Loucy (cell line): Measurements from ENCODE around the gene GLA.

ENCODE experiments used
- H2AFZ ChIP-seq: fragments of 200-600 bp; sonication (generic); 2 replicates; pipeline ENCODE4 v1.6.0; 2016; ENCODE audit warnings: antibody characterized with exemption, mild to moderate bottlenecking, low read length, moderate library complexity
- H3F3A ChIP-seq: fragments of 200-600 bp; 2 replicates; pipeline ENCODE4 v1.6.0; 2016; ENCODE audit warnings: antibody characterized with exemption, low read depth, mild to moderate bottlenecking
- H3K27me3 ChIP-seq: fragments of 200-600 bp; sonication (generic); 2 replicates; pipeline ENCODE4 v1.6.1; 2014; ENCODE audit warnings: low read length, mild to moderate bottlenecking; ENCODE audit not compliant: insufficient read depth, poor library complexity, severe bottlenecking
- H3K36me3 ChIP-seq: fragments of 200-600 bp; sonication (generic); 2 replicates; pipeline ENCODE4 v1.6.1; 2016; ENCODE audit warnings: low read length; ENCODE audit not compliant: insufficient read depth
- H3K4me1 ChIP-seq: fragments of 200-600 bp; sonication (generic); 2 replicates; pipeline ENCODE4 v1.5.1; 2014; ENCODE audit warnings: low read length, mild to moderate bottlenecking; ENCODE audit not compliant: insufficient read depth, poor library complexity, severe bottlenecking
- H3K4me2 ChIP-seq: fragments of 200-600 bp; sonication (generic); 2 replicates; pipeline ENCODE4 v1.6.0; 2014; ENCODE audit warnings: antibody characterized with exemption, low read length, low read depth, mild to moderate bottlenecking; ENCODE audit not compliant: poor library complexity, severe bottlenecking
- H3K4me3 ChIP-seq: fragments of 200-600 bp; sonication (generic); 2 replicates; pipeline ENCODE4 v1.5.1; 2014; ENCODE audit warnings: low read length, mild to moderate bottlenecking, mixed read lengths; ENCODE audit not compliant: poor library complexity, severe bottlenecking
- H3K79me2 ChIP-seq: fragments of 200-600 bp; sonication (generic); 2 replicates; pipeline ENCODE4 v1.6.1; 2014; ENCODE audit warnings: low read length; ENCODE audit not compliant: insufficient read depth
- H3K9ac ChIP-seq: fragments of 200-600 bp; sonication (generic); 2 replicates; pipeline ENCODE4 v1.6.0; 2014; ENCODE audit warnings: mild to moderate bottlenecking, low read depth, low read length, moderate library complexity; ENCODE audit not compliant: poor library complexity, severe bottlenecking
- H3K9me2 ChIP-seq: fragments of 200-600 bp; sonication (generic); replicated peaks from 2 replicates; pipeline ENCODE4 v1.6.1; 2016; ENCODE audit warnings: low read depth, low read length, mixed read lengths
- H3K9me3 ChIP-seq: fragments of 200-600 bp; sonication (generic); 2 replicates; pipeline ENCODE4 v1.6.1; 2014; ENCODE audit warnings: mild to moderate bottlenecking, antibody characterized with exemption, low read length, low read depth; ENCODE audit not compliant: insufficient read depth
- H4K20me1 ChIP-seq: fragments of 200-600 bp; sonication (generic); 2 replicates; pipeline ENCODE4 v1.6.0; 2014; ENCODE audit warnings: antibody characterized with exemption, low read length, mild to moderate bottlenecking; ENCODE audit not compliant: insufficient read depth, poor library complexity, severe bottlenecking
- CTCF ChIP-seq: fragments of 200-600 bp; sonication (generic); conservative IDR thresholded peaks from 2 replicates; pipeline ENCODE4 v1.5.1; 2014; ENCODE audit warnings: mild to moderate bottlenecking, antibody characterized with exemption, low read length
- EZH2phosphoT487 ChIP-seq: fragments of 200-600 bp; IDR thresholded peaks from 2 replicates; pipeline ENCODE4 v1.6.1; 2018; ENCODE audit warnings: antibody characterized with exemption, mild to moderate bottlenecking, moderate library complexity, borderline replicate concordance

The GLA gene

DNA sequence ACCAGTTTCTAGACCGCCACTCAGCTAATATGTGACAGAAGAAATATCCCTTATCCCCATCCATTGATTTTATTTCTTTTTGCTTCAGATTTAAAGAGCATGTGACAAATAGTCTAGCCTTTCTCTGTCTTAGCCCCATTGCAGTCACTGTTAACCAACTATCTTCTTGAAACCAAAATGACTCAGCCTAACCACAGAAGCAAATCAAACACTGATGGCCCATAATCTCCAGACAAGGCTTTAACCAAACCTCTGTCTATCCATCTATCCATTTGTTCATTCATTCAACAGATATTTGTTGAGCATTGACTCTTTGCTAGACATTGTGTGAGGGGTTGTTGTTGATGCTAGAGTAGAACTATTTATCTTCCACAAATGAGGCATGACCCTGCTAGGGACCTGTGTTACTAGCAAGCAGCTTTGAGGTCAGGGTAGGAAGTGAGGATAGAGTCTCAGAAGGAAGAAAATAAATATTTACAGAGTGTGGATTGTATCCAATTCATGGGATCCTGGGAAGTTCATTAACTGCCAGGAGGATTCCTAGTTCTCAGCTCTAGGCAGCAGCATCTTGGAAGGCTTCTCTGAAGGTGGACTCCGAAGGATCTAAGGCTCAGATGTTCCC is 22.8 kb upstream of the GLA start:
- H3K79me2 ChIP-seq, result no peaks in the 10 kb centered on the region
- H3K9me3 ChIP-seq, result no peaks in the 10 kb centered on the region
- H3K9me2 ChIP-seq, result no peaks in the 10 kb centered on the region
- H3K27me3 ChIP-seq, result no peaks in the 10 kb centered on the region
- H3K4me1 ChIP-seq, result no peaks in the 10 kb centered on the region
- no peak overlapping the region for H3K4me2 ChIP-seq
- no peaks in the 10 kb centered on the region for H3F3A ChIP-seq
- H3K9ac ChIP-seq, result no peak overlapping the region
- no peak for TF ChIP-seq CTCF
- TF ChIP-seq EZH2phosphoT487, result no peak
- H4K20me1 ChIP-seq, result no peaks in the 10 kb centered on the region
- H2AFZ ChIP-seq, result no peak overlapping the region
- no peaks in the 10 kb centered on the region for H3K36me3 ChIP-seq
- H3K4me3 ChIP-seq, result no peak overlapping the region

DNA sequence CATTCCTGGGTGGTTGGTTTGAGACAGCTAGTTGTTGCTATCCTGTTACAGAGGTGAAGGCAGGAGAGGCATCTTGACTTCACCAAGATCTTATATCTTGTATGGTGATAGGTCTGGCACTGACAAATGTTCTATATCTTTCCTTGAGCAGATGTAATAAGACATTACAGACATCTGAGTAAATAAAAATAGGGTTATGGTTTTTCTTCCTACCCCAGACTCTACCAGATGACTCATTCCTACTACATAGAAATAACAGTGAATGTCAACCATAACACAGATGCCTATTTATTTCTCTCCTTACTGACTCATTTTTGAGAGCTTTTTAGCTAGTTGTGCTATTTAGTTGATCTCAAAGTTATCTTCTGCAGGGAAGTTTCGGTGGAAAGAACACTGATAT is 22.2 kb upstream of the GLA start:
- no peak overlapping the region for H3K4me3 ChIP-seq
- H3K9me3 ChIP-seq, result no peaks in the 10 kb centered on the region
- no peaks in the 10 kb centered on the region for H3K9me2 ChIP-seq
- no peaks in the 10 kb centered on the region for H4K20me1 ChIP-seq
- H3K4me2 ChIP-seq, result no peak overlapping the region
- H2AFZ ChIP-seq, result no peak overlapping the region
- no peaks in the 10 kb centered on the region for H3F3A ChIP-seq
- TF ChIP-seq CTCF (no peak), EZH2phosphoT487 (no peak)
- H3K79me2 ChIP-seq, result no peaks in the 10 kb centered on the region
- no peaks in the 10 kb centered on the region for H3K4me1 ChIP-seq
- no peaks in the 10 kb centered on the region for H3K27me3 ChIP-seq
- H3K36me3 ChIP-seq, result no peaks in the 10 kb centered on the region
- no peak overlapping the region for H3K9ac ChIP-seq

DNA sequence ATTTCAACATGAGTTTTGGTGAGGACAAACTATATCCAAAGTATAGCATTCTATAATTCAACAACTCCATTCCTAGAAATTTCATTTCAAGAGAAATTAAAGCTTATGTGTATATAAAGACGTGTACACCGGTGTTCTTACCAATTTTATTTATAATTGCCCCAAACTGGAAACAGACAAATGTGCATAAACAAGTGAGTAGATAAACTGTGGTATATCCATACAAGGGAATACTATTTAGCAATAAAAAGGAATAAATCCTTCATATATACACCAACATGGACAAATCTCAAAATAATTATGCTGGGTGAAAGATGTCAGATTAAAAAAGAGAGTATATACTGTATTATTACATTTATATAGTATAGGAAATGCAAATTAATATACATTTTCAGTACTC is 20.2 kb upstream of the GLA start:
- no peaks in the 10 kb centered on the region for H3K9me3 ChIP-seq
- H3K4me1 ChIP-seq, result no peaks in the 10 kb centered on the region
- no peaks in the 10 kb centered on the region for H3F3A ChIP-seq
- no peak overlapping the region for H2AFZ ChIP-seq
- H4K20me1 ChIP-seq, result no peaks in the 10 kb centered on the region
- no peaks in the 10 kb centered on the region for H3K27me3 ChIP-seq
- no peaks in the 10 kb centered on the region for H3K79me2 ChIP-seq
- H3K9ac ChIP-seq, result no peak overlapping the region
- H3K9me2 ChIP-seq, result no peaks in the 10 kb centered on the region
- H3K36me3 ChIP-seq, result no peaks in the 10 kb centered on the region
- no peak overlapping the region for H3K4me3 ChIP-seq
- H3K4me2 ChIP-seq, result no peak overlapping the region
- no peak for TF ChIP-seq EZH2phosphoT487
- TF ChIP-seq CTCF, result no peak
